ENCODE data around the gene LRRFIP1.

GRCh38 chr2:237758185-237758584, 130.8 kb downstream of the LRRFIP1 start:
- TF ChIP-seq POLR2A (IDR thresholded peaks at IDR 0.05) (no peak), CTCF (IDR thresholded peaks at IDR 0.05) (no peak)

Data from adrenal gland (tissue), 5 donors.